DOHH2 (cell line): ENCODE results near the gene EXOC3.
A peak's percentile ranks its signal among the peaks of the same experiment; 100 is the strongest.

Source experiments
- H3F3A ChIP-seq: fragments of 200-600 bp; sonication (generic), shearing (Covaris generic); 2 replicates; pipeline ENCODE4 v1.6.0; 2016; ENCODE audit warnings: antibody characterized with exemption, mild to moderate bottlenecking; ENCODE audit not compliant: control insufficient read depth, insufficient read depth
- H3K27ac ChIP-seq: fragments of 200-600 bp; sonication (generic); 2 replicates; pipeline ENCODE4 v1.5.1; 2014; ENCODE audit warnings: low read depth, mild to moderate bottlenecking, low read length, moderate library complexity
- H3K27me3 ChIP-seq: fragments of 200-600 bp; sonication (generic); 2 replicates; pipeline ENCODE4 v1.6.1; 2014; ENCODE audit warnings: mild to moderate bottlenecking, low read length, mixed read lengths; ENCODE audit not compliant: control insufficient read depth
- H3K36me3 ChIP-seq: fragments of 200-600 bp; sonication (generic); 2 replicates; pipeline ENCODE4 v1.6.1; 2014; ENCODE audit warnings: mild to moderate bottlenecking, low read length, moderate library complexity, mixed read lengths; ENCODE audit not compliant: control insufficient read depth
- H3K4me1 ChIP-seq: fragments of 200-600 bp; sonication (generic); 2 replicates; pipeline ENCODE4 v1.6.1; 2014; ENCODE audit warnings: mild to moderate bottlenecking, low read length, mixed read lengths; ENCODE audit not compliant: control insufficient read depth
- H3K4me2 ChIP-seq: fragments of 200-600 bp; sonication (generic); 2 replicates; pipeline ENCODE4 v1.6.0; 2014; ENCODE audit warnings: mild to moderate bottlenecking, low read length, moderate library complexity
- H3K4me3 ChIP-seq: fragments of 200-600 bp; sonication (generic); 2 replicates; pipeline ENCODE4 v1.5.1; 2014; ENCODE audit warnings: mild to moderate bottlenecking, low read length, mixed read lengths
- H3K79me2 ChIP-seq: fragments of 200-600 bp; sonication (generic); 2 replicates; pipeline ENCODE4 v1.6.1; 2014; ENCODE audit warnings: mild to moderate bottlenecking, low read length, mixed read lengths; ENCODE audit not compliant: control insufficient read depth
- H3K9me2 ChIP-seq: fragments of 200-600 bp; sonication (generic); replicated peaks from 2 replicates; pipeline ENCODE4 v1.6.1; 2014; ENCODE audit warnings: mild to moderate bottlenecking, low read length, mixed read lengths; ENCODE audit not compliant: control insufficient read depth
- H3K9me3 ChIP-seq: fragments of 200-600 bp; sonication (generic); 2 replicates; pipeline ENCODE4 v1.6.1; 2014; ENCODE audit warnings: antibody characterized with exemption, low read length, mixed read lengths; ENCODE audit not compliant: control insufficient read depth, insufficient read depth
- H4K20me1 ChIP-seq: fragments of 200-600 bp; sonication (generic); 2 replicates; pipeline ENCODE4 v1.6.0; 2014; ENCODE audit warnings: low read depth, mild to moderate bottlenecking, antibody characterized with exemption, low read length, moderate library complexity; ENCODE audit not compliant: control insufficient read depth, insufficient read depth
- CTCF ChIP-seq: fragments of 200-600 bp; sonication (generic); IDR thresholded peaks from one replicate; pipeline ENCODE4 v1.5.1; 2014; ENCODE audit warnings: antibody characterized with exemption, mild to moderate bottlenecking, low read depth, low read length; ENCODE audit not compliant: poor library complexity, severe bottlenecking
- EZH2phosphoT487 ChIP-seq: fragments of 200-600 bp; sonication (generic); IDR thresholded peaks from 2 replicates; pipeline ENCODE4 v1.6.1; 2017; ENCODE audit warnings: borderline replicate concordance, mild to moderate bottlenecking, antibody characterized with exemption, low read length, moderate library complexity, mixed read lengths

EXOC3 gene

GRCh38 chr5:435156-435790 lies 7.7 kb upstream of the EXOC3 start:
- no peak for TF ChIP-seq EZH2phosphoT487
- no peak for TF ChIP-seq CTCF
- Histone ChIP-seq H3K9me2 (no peaks in the 10 kb centered on the region), H3K4me3 (no peak overlapping the region), H3K4me2 (no peak overlapping the region), H3K79me2 (no peaks in the 10 kb centered on the region), H3F3A (peaks cover 9% of the 10 kb centered on the region), H3K4me1 (peaks cover 24% of the 10 kb centered on the region), H3K27me3 (no peaks in the 10 kb centered on the region), H3K27ac (no peak overlapping the region), H3K36me3 (peaks cover 21% of the 10 kb centered on the region), H3K9me3 (no peaks in the 10 kb centered on the region), H4K20me1 (no peaks in the 10 kb centered on the region)

- H3K27me3 ChIP-seq: no peaks in the 10 kb centered on the region
- H3K4me2 ChIP-seq: no peak overlapping the region
- H4K20me1 ChIP-seq: no peaks in the 10 kb centered on the region
- H3F3A ChIP-seq: peaks cover 12% of the 10 kb centered on the region
- no peaks in the 10 kb centered on the region; the same call in 1 of the 2 replicates for H3K79me2 ChIP-seq
- no peaks in the 10 kb centered on the region for H3K9me2 ChIP-seq
- no peaks in the 10 kb centered on the region for H3K9me3 ChIP-seq
- peaks cover 24% of the 10 kb centered on the region for H3K4me1 ChIP-seq
- TF ChIP-seq EZH2phosphoT487 (no peak), CTCF (peak; percentile 44)
- no peak overlapping the region for H3K27ac ChIP-seq
- peaks cover 22% of the 10 kb centered on the region for H3K36me3 ChIP-seq
- H3K4me3 ChIP-seq: no peak overlapping the region
Measured at GRCh38 chr5:435961-436640, 6.9 kb upstream of the EXOC3 start.

- no peak overlapping the region for H3K4me2 ChIP-seq
- H3K9me2 ChIP-seq: no peaks in the 10 kb centered on the region
- TF ChIP-seq CTCF (no peak), EZH2phosphoT487 (no peak)
- no peaks in the 10 kb centered on the region for H3K27me3 ChIP-seq
- peaks cover 1% of the 10 kb centered on the region for H3K79me2 ChIP-seq
- H3F3A ChIP-seq: peaks cover 12% of the 10 kb centered on the region
- H3K9me3 ChIP-seq: no peaks in the 10 kb centered on the region
- no peaks in the 10 kb centered on the region for H4K20me1 ChIP-seq
- H3K4me1 ChIP-seq: peaks cover 24% of the 10 kb centered on the region
- H3K4me3 ChIP-seq: no peak overlapping the region
- peaks cover 17% of the 10 kb centered on the region for H3K36me3 ChIP-seq
- H3K27ac ChIP-seq: no peak overlapping the region
Measured at GRCh38 chr5:436641-436975, 6.4 kb upstream of the EXOC3 start.
